Activated T-cell treated with anti-CD3 and anti-CD28 coated beads for 1 hour (primary cell): ENCODE measurements around the gene PTTG1IP.

ENCODE experiments used
- DNase-seq: peaks from one replicate; pipeline ENCODE4 v3.0.0-alpha.2; 2020; ENCODE audit warnings: low read depth

The PTTG1IP gene

DNA sequence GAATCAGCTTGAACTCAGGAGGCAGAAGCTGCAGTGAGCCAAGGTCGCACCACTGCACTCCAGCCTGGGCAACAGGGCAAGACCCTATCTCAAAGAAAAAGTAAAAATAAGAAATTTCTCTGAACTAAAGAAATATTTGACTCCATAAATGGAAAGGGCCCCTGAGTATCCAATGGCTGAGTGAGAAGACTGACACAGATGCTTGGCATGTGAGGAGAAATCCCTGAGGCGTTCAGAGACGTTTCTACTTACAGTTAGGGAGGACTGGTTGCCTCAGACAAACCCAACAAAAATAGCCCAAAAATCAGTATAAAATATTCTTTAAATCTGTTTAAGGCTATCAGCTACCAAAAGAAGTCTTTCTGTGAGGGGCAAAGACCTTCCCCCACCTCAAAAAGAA is 52.6 kb downstream of the PTTG1IP start:
- DNase-seq, result no peak

GRCh38 chr21:44819283-44820243 is 53.9 kb downstream of the PTTG1IP start:
- DNase-seq, result no peak

- DNase-seq, result no peak
Measured at GRCh38 chr21:44818640-44819011, 54.9 kb downstream of the PTTG1IP start.

DNA sequence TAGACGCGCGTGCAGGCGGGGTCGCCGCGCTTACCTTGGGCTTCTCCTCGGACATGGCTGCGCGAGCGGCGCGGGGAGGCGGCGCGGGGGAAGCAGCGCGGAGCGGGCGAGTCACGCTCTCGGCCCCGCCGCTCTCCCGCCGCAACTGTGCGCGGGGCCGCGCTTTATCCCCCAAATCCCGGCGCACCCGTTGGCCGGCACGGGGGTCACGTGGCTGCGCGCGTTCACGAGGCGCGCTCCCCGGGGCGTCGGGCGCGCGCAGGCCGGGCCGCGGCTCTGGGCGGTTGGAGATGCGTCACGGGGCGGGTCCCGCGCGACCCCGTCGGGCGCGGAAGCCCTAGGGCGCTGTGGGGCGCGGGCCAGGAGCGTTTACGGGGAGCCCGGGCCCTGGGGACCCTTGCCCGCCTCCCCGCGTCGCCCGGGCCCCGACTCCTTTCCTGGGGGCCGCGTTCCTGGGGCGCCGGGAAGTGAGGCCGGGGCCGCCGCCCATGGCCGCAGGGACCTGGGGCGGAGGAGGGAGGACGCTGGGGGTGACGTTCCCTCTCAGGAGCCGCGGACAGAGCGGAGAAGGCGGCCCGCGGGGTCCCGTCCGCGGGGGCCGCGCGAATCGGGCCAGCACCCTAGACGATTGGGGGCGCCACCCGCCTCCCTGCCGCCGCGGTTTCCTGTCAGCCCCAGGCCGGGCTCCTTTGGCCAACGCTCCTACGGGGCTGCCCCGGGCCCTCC is 55.4 kb downstream of the PTTG1IP start, which contains the start of gene SUMO3:
Gene SUMO3, minus strand, starts transcription at position 149 of the 726 bp plus-strand sequence. Its CDS starts 94 bp downstream, at position 55.
- DNase-seq, result peak; percentile 78

DNA sequence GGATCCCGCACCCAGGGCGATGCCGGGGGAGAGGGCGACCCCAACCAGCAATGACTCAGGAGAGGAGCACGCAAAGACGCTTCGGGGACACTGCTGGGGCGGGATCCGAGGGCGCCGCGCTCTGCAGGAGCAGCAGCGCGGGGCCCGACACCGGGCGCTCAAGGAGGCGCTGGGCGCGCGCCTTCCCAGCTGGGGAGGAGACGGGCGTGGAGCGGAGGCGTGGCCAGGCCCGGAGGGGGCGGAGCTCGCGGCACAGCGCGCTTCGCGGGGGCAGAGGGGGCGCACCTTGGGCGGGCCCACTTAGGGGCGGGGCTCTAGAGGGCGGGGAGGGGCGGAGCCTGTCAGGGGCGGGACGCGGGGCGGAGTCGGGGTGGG is 56.0 kb downstream of the PTTG1IP start:
- DNase-seq, result peak; percentile 90

DNA sequence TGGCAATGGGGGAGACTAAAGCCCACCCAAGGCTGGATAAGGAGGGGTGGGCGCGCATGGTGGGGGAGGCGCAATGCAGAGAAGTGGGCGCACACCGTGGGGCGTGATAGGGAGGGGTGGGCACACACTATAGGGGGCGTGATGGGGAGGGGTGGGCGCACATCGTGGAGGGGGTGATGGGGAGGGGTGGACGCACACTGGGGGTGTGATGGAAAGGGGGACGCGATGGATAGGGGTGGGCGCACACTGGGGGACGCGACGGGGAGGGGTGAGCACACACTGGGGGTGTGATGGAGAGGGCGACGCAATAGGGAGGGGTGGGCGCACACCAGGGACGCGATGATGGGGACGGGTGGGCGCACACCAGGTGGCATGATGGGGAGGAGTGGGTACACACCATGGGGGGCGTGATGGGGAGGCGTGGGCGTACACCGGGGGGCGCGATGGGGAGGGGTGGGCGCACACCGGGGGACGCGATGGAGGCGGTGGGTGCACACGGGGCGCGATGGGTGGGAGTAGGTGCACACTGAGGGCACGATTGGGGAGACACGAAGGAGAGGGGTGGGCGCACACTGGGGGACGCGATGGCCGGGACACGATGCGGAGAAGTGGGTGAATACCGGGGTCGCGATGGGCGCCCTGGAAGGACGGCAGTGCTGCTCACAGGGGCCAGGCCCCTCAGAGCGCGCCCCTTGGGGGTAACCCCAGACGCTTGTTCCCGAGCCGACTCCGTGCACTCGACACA is 56.6 kb downstream of the PTTG1IP start:
- no peak for DNase-seq

DNA sequence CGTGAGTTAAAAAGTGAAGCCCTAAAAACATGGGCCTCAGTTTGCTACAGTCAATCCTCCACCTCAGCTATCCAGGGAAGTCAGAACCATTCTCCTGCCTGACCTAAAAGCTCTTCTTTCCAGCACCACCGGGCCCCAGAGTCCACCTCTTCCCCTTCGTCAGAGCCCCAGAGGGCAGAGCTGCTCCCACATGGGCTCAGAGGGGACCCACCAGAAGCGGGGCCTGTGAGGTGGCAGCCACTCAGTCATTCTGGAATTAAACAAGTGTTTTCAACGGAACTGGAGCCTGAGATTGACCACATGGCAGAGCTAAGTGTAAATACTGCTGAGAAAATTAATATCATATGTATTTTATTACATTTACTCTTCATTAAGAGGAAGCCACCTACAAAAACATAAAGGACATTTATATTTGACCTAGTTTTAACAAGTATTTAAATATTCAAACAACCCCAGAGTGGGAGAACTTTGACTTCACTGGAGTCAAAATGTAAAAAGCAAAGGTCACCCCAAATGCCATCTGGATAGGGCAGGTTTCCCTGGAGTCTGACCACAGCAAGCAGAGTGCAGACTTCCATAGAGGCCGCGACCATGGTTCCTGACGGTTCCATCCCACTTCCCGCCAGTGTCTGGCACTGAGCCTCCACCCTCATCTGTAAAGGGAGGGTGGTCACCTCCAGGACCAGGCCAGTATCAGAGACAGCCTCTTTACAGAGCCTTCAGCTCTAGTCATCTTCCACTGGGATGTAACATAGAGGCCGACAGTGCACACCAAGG is 57.5 kb downstream of the PTTG1IP start:
- DNase-seq, result no peak

GRCh38 chr21:44815225-44815624 is 58.3 kb downstream of the PTTG1IP start:
- no peak for DNase-seq

- no peak for DNase-seq
Measured at GRCh38 chr21:44814498-44815023, 58.9 kb downstream of the PTTG1IP start.

- no peak for DNase-seq
Measured at GRCh38 chr21:44813727-44814126, 59.8 kb downstream of the PTTG1IP start.

DNA sequence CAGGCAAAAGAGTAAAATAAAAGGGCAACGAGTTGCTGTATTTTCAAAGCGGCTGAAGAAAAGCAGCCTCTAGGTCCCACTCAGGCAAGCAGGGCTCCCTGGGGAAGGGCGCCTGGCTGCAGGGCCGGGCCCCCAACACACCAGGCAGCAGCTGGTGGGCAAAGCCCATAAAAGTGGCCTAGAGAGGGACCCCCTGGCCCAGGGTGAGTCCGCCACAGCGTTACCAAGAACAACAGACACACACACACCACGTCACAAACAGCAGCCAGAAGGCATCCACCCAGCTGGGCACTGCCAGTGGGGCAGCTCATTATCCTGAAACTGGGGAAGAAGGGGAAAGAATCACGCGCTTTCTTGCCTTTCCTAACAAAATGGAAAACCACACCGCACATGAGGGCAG is 60.3 kb downstream of the PTTG1IP start:
- DNase-seq, result no peak

DNA sequence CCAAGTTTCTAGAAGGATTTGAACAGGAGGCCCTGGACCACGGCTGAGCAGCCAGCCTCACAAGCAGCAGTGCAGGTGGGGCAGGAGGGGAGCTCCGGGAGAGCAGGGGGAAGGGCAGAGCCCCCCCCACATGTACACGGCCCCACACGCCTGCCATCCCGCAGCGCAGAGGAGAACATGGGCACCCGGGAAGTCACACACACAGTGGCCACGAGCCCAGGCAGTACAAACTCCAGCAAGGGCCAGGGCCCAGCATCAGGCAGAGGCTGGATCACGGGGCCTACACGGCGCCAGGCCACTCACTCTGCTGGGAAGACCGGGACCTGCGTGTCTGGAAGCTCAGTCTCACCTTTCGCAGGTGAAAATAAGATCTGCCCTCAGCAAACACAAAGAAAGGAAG is 60.9 kb downstream of the PTTG1IP start:
- DNase-seq, result no peak

GRCh38 chr21:44810779-44811178 is 62.7 kb downstream of the PTTG1IP start:
- no peak for DNase-seq

GRCh38 chr21:44805859-44806258 is 67.6 kb downstream of the PTTG1IP start:
- DNase-seq, result no peak

- DNase-seq, result no peak
Measured at GRCh38 chr21:44805226-44805625, 68.3 kb downstream of the PTTG1IP start.

DNA sequence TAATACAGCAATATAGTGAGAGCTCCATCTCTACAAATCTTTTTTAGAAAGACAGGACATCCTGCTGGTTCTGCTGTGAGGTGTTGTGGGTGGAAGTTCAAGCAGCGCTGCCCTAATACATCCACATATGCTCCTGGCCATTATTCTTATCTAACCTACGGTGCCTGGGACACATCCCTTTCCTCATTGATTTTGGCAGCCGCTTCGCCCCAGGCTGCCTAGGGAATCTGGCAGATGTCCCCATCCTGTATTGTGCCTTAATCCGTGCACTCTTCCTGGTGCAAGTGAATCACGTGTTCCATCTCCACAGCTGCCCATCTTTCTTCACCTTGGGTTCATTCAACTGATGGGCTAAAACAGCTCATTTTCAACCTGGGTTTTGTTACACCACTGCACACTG is 68.7 kb downstream of the PTTG1IP start:
- DNase-seq, result no peak

DNA sequence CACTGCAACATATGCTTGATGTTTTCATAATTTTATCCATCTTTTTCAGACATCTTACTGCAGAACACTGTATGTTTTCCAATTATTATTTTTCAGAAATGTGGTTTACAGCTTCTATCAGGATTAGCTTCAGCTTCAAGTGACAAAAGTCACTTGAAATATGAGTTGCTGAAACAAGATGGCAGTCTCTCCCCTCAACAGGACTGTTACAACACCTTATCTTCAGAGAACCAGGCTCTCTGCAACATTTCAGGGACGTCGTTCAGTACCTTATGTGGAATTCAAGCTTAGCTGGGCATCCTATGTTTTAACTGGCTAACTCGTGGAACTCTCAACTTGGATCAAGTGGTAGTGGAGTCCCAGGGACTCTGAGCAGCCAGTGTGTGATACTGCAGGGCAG is 69.8 kb downstream of the PTTG1IP start:
- no peak for DNase-seq

GRCh38 chr21:44802396-44803153 is 70.9 kb downstream of the PTTG1IP start:
- DNase-seq, result no peak

GRCh38 chr21:44801468-44802395 is 71.8 kb downstream of the PTTG1IP start, which contains the start of gene UBE2G2:
TSS of gene UBE2G2 (minus strand) at chr21:44801820. CDS start at chr21:44801748, 72 bp downstream.
- peak; percentile 83 for DNase-seq
